T-helper 1 cell treated with Interleukin-12 subunit alpha and Interleukin-12 subunit beta and Interleukin-4 antibody, amounts not matched to agents 30 μg/mL and 1 μg/mL, for 36 hours (primary cell): ENCODE data around the gene MSH3.
"Not testable (repeated sequence)": the region's sequence is repeated elsewhere in the genome, so short reads cannot be mapped to it uniquely, and the experiment has no call there.

Source experiments
- H3K27ac Mint-ChIP-seq: one replicate; pipeline ENCODE4 v1.8.0; 2021; ENCODE audit warnings: mild to moderate bottlenecking, mixed read lengths
- H3K27me3 Mint-ChIP-seq: one replicate; pipeline ENCODE4 v1.8.0; 2021; ENCODE audit warnings: low read depth, mixed read lengths
- H3K36me3 Mint-ChIP-seq: one replicate; pipeline ENCODE4 v1.8.0; 2021; ENCODE audit warnings: low read depth, mixed read lengths
- H3K4me1 Mint-ChIP-seq: one replicate; pipeline ENCODE4 v1.8.0; 2021; ENCODE audit warnings: low read depth, mixed read lengths
- H3K4me3 Mint-ChIP-seq: one replicate; pipeline ENCODE4 v1.8.0; 2021; ENCODE audit warnings: mild to moderate bottlenecking, moderate library complexity, mixed read lengths
- H3K9me3 Mint-ChIP-seq: one replicate; pipeline ENCODE4 v1.8.0; 2021; ENCODE audit warnings: mixed read lengths

The MSH3 gene

DNA sequence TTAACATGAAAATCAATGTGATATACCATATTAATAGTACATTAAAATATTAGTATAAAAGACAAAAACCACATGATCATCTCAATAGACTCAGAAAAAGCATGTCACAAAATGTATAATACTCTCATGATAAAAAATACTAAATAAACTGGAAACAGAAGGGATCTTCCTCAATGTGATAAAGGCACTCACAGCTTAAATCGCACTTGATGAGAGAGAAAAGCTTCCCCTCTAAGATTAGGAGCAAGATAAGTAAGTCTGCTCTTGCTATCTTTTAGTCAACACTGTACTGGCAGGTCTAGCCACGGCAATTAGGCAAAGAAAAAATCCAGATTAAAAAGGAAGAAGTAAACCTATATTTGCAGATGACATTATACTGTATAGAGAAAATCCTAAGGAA, 21.8 kb upstream of the MSH3 start:
- Mint-ChIP-seq H3K27ac (no peak overlapping the region), H3K27me3 (no peaks in the 10 kb centered on the region), H3K36me3 (peaks cover 30% of the 10 kb centered on the region), H3K4me1 (no peaks in the 10 kb centered on the region), H3K9me3 (no peaks in the 10 kb centered on the region), H3K4me3 (no peak overlapping the region)

DNA sequence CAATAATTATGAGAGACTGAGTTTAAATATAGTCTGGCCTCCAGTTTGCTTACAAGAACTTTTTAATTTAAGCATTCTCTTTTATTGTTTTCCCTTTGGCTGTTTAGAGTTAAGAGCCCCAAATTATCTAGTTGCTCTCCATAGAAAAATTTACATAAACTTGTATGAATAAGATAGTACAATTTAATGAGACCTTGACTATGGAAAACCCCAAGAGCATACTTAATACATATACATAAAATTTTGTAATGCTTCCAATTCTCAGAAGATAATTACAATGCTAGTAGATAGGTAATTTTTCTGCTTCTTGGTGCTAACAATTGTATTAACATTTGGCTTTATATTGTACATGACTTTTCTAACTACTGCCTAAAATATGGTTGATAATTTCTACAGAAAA, 20.3 kb upstream of the MSH3 start:
- Mint-ChIP-seq H3K4me1 (peaks cover 2% of the 10 kb centered on the region), H3K9me3 (no peaks in the 10 kb centered on the region), H3K36me3 (peaks cover 40% of the 10 kb centered on the region), H3K27me3 (no peaks in the 10 kb centered on the region), H3K27ac (no peak overlapping the region), H3K4me3 (no peak overlapping the region)

DNA sequence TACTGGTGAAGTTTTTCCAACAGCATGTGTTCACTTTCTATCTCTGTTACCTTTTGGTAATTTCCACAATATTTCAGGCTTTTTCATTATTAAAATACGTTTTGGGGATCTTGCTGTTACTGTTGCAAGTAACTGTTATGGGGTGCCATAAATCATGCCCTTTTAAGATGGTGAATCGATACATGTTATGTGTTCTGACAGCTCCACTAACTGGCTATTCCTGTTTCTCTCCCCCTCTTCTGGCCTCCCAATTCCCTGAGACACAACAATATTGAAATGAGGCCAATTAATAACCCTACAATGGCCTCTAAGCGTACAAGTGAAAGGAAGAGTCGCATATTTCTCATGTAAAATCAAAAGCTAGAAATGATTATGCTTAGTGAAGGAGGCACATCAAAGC, 13.1 kb upstream of the MSH3 start:
- no peak overlapping the region for H3K4me3 Mint-ChIP-seq
- no peaks in the 10 kb centered on the region for H3K27me3 Mint-ChIP-seq
- peaks cover 62% of the 10 kb centered on the region for H3K36me3 Mint-ChIP-seq
- H3K9me3 Mint-ChIP-seq, result no peaks in the 10 kb centered on the region
- H3K4me1 Mint-ChIP-seq, result peaks cover 8% of the 10 kb centered on the region
- no peak overlapping the region for H3K27ac Mint-ChIP-seq

DNA sequence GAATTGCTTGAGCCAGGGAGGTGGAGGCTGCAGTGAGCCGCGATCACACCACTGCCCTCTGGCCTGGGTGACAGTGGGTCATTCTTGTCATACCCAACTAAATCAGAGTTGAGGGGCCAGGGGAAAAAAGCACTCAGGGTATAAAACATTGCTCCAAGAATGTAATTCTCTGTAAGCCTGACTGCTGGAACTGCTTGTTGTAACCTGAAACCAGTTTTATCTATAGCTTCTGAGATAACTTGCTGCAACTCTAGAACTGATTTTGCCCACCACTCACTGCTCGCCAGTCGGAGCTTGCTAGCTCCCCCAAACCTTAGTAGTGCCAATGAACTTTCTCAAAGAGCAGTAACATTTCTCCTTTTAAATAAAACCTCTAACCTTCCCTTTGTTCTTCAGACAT, 9.6 kb upstream of the MSH3 start:
- H3K27me3 Mint-ChIP-seq, result no peaks in the 10 kb centered on the region
- H3K4me3 Mint-ChIP-seq, result no peak overlapping the region
- peaks cover 61% of the 10 kb centered on the region for H3K36me3 Mint-ChIP-seq

DNA sequence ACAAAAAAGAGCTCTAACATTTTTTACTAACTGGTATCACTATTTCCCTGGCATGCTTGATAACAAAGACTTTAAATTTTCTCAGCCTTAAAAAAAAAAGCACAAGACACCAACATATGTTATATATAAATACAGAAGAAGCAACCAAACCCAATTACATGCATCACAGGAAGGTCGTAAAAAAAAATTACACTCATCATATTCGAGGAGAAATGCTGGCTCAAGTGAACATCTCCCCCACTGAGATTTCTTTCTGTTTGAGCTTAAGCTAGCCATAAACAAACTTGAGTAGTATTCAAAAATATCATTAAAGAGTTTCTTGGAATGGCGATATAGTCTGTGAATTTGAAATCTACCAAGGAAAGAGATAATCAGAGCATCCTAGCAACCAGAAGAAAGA, 7.5 kb upstream of the MSH3 start:
- no peak overlapping the region for H3K27ac Mint-ChIP-seq

More for the DNA sequence above, 9.6 kb upstream of the MSH3 start:
- Mint-ChIP-seq H3K4me1 (peaks cover 11% of the 10 kb centered on the region), H3K9me3 (no peaks in the 10 kb centered on the region), H3K27ac (no peak overlapping the region)

DNA sequence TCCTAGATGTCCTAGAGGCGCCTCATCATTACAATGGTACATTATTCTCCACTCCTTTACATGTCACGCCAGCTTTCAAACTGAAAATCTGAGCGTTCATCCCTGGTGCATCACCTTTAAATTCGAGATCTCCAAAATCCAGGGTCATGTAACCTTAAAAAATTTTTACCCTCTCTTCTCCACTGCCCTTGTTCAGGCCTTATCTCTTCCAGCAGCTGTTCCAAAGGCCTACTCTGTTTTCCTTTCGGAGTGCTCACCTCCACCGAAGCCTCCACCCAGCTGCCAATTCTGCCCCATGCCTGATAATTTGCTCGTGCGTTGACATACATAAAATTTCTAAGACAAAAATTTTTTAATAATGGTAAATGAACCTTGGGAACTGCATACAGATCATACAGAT, 950 bp upstream of the MSH3 start:
- Mint-ChIP-seq H3K27ac (peak overlapping the region; percentile 85), H3K4me3 (peak overlapping the region; percentile 95), H3K27me3 (no peaks in the 10 kb centered on the region), H3K36me3 (peaks cover 27% of the 10 kb centered on the region), H3K9me3 (no peaks in the 10 kb centered on the region), H3K4me1 (peaks cover 25% of the 10 kb centered on the region)

More for the DNA sequence above, 7.5 kb upstream of the MSH3 start:
- H3K9me3 Mint-ChIP-seq, result no peaks in the 10 kb centered on the region
- no peak overlapping the region for H3K4me3 Mint-ChIP-seq
- peaks cover 47% of the 10 kb centered on the region for H3K36me3 Mint-ChIP-seq
- peaks cover 8% of the 10 kb centered on the region for H3K4me1 Mint-ChIP-seq
- H3K27me3 Mint-ChIP-seq, result no peaks in the 10 kb centered on the region

DNA sequence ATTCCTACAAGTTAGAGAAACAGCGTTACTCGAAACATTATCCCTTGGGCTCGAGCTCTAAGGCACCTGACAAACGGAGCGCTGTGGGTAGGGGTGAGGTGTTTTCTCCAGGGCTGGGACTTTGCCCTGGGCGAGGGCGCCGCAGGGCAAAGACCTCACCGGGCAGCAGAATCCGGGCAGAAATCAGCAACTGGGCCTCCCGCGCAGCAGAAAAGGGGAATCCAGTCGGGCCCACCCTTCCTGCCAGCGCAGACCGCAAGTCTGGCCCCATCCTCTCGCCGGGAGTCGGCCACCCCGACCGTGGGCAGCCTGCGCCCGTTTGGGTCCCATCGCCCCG, 430 bp upstream of the MSH3 start:
- H3K4me3 Mint-ChIP-seq, result peak overlapping the region; percentile 95
- H3K27me3 Mint-ChIP-seq, result no peaks in the 10 kb centered on the region

DNA sequence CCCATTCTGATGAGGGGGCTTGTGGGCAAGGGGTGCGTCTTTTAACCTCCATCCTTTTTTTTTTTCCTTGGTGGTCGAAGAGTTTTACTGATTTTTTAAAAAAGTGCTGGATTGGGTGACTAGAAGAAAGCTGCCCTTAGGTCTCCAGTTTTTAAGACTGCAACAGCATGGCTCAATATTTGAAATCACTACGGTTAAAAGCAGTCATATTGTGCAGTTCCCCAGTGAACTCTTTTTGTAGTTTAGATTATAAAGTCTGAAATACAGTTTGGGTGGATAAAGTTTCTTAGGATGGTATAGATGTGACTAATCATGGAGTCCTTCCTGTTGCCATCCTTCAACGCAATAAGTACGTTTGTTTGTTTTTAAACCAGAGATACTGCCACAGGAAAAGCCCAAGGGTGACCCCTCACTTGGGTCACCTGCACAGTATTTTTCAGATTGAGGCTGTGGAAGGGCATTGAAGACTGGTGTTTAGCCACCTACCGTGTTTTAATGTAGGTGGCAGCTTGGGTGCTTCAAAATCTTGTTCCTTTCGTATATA, 851 bp downstream of the MSH3 start:
- Mint-ChIP-seq H3K4me1 (peaks cover 25% of the 10 kb centered on the region), H3K4me3 (peak overlapping the region; percentile 90), H3K27ac (peak overlapping the region; percentile 95), H3K9me3 (no peaks in the 10 kb centered on the region), H3K27me3 (no peaks in the 10 kb centered on the region), H3K36me3 (peaks cover 36% of the 10 kb centered on the region)

More for the DNA sequence above, 430 bp upstream of the MSH3 start:
- no peaks in the 10 kb centered on the region for H3K9me3 Mint-ChIP-seq
- peak overlapping the region; percentile 85 for H3K27ac Mint-ChIP-seq
- peaks cover 25% of the 10 kb centered on the region for H3K36me3 Mint-ChIP-seq
- H3K4me1 Mint-ChIP-seq, result peaks cover 25% of the 10 kb centered on the region

DNA sequence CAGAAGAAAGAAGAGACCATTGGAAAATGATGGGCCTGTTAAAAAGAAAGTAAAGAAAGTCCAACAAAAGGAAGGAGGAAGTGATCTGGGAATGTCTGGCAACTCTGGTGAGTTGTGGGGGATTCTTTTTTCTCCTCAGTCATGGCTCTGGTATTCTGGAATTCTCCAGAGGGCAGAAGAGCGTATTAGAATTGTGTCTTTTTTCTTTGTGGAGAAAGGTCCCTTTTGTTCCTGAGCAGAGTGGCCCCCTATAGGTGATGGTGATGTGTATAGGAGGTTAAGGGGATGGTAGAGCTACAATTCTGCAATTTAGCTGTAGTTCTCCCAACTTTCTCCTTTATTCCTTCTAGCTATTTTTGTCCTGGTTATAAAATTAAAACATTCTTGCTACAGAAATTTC, 2.0 kb downstream of the MSH3 start:
- Mint-ChIP-seq H3K9me3 (no peaks in the 10 kb centered on the region), H3K36me3 (peaks cover 41% of the 10 kb centered on the region), H3K27ac (peak overlapping the region; percentile 95)

DNA sequence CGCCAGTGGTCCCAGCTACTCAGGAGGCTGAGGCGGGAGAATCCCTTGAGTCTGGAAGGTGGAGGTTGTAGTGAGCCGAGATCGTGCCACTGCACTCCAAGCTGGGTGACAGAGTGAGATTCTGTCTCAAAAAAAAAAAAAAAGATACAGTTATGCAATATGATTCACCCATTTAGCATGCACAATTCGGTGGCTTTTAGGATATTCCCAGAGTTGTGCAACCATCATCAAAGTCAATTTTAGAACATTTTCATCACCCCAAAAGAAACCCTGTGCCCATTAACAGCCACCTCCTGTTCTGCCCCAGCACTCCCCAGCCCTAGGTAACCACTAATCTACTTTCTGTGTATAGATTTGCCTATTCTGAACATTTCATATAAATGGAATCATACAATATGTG, 4.7 kb downstream of the MSH3 start:
- Mint-ChIP-seq H3K4me3 (no peak overlapping the region), H3K4me1 (peaks cover 21% of the 10 kb centered on the region), H3K9me3 (no peaks in the 10 kb centered on the region), H3K27ac (no peak overlapping the region), H3K36me3 (peaks cover 42% of the 10 kb centered on the region), H3K27me3 (no peaks in the 10 kb centered on the region)

More for the DNA sequence above, 2.0 kb downstream of the MSH3 start:
- H3K4me3 Mint-ChIP-seq, result peak overlapping the region; percentile 90
- H3K27me3 Mint-ChIP-seq, result no peaks in the 10 kb centered on the region
- H3K4me1 Mint-ChIP-seq, result peaks cover 29% of the 10 kb centered on the region

DNA sequence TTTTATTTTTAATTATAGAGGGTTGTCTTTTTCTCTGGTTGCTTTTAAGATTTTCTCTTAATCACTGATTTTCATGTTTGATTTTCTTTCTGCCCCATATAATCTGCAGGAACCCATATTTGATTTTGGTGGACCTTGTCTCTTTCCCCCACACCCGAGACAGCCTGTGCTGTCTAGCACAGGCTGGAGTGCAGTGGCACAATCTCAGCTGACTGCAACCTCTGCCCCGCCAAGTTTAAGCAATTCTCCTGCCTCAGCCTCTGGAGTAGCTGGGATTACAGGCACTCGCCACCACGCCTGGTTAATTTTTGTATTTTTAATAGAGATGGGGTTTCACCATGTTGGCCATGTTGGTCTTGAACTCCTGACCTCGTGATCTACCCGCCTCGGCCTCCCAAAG, 6.2 kb downstream of the MSH3 start:
- Mint-ChIP-seq H3K36me3 (peaks cover 49% of the 10 kb centered on the region), H3K4me1 (peaks cover 21% of the 10 kb centered on the region)
- not testable (repeated sequence) for H3K9me3 Mint-ChIP-seq, H3K27ac Mint-ChIP-seq, H3K4me3 Mint-ChIP-seq, H3K27me3 Mint-ChIP-seq

DNA sequence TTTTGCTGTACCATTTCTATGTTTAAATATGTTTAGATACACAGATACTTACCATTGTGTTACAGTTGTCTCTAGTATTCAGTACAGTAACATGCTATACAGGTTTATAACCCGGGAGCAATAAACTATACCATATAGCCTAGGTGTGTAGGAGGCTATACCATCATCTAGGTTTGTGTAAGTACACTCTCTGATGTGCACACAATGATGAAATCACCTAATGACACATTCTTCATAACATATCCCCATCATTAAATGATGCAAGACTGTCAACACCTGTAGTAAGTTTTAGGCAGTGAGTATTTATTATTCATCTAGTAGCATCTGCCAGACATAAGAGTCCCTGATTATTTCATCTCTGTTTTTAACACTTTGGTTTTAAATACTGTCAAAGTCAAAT, 7.7 kb downstream of the MSH3 start:
- H3K9me3 Mint-ChIP-seq, result no peaks in the 10 kb centered on the region
- H3K27me3 Mint-ChIP-seq, result no peaks in the 10 kb centered on the region
- no peak overlapping the region for H3K27ac Mint-ChIP-seq
- H3K4me1 Mint-ChIP-seq, result peaks cover 13% of the 10 kb centered on the region
- no peak overlapping the region for H3K4me3 Mint-ChIP-seq
- peaks cover 47% of the 10 kb centered on the region for H3K36me3 Mint-ChIP-seq

DNA sequence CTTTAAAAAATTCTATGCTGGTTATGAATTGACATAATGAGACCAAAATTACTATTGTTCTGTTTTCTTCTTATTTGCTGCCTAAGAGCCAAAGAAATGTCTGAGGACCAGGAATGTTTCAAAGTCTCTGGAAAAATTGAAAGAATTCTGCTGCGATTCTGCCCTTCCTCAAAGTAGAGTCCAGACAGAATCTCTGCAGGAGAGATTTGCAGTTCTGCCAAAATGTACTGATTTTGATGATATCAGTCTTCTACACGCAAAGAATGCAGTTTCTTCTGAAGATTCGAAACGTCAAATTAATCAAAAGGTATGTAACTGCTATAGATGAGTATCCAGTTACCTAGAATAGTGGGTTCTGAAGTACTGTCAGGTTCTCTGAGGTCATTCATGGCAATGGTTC, 10.6 kb downstream of the MSH3 start:
- no peaks in the 10 kb centered on the region for H3K27me3 Mint-ChIP-seq
- H3K36me3 Mint-ChIP-seq, result peaks cover 41% of the 10 kb centered on the region
- H3K9me3 Mint-ChIP-seq, result no peaks in the 10 kb centered on the region
- H3K4me3 Mint-ChIP-seq, result no peak overlapping the region
- peaks cover 20% of the 10 kb centered on the region for H3K4me1 Mint-ChIP-seq
- no peak overlapping the region for H3K27ac Mint-ChIP-seq

DNA sequence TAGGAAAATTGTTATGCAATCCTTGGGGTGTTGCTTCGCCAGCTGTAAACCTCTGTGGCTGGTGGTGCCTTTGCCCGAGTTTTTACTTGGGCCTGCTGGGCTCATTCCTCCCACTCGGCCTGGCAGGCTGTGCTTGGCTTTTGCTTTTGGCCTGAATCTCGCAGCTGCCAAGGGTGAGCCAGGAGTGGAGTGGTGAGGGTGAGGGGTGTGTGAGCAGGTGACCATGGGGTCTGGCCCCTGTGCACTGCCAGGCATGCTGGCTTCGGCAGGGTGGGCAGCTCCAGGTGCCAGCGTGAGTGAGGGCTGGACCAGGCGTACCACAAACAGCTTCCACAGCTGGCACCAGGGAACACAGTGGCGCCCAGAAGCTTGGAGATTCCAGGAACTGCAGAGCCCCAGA, 12.9 kb downstream of the MSH3 start:
- Mint-ChIP-seq H3K4me1 (peaks cover 17% of the 10 kb centered on the region), H3K27me3 (no peaks in the 10 kb centered on the region), H3K4me3 (no peak overlapping the region), H3K36me3 (peaks cover 44% of the 10 kb centered on the region), H3K9me3 (no peaks in the 10 kb centered on the region), H3K27ac (no peak overlapping the region)

DNA sequence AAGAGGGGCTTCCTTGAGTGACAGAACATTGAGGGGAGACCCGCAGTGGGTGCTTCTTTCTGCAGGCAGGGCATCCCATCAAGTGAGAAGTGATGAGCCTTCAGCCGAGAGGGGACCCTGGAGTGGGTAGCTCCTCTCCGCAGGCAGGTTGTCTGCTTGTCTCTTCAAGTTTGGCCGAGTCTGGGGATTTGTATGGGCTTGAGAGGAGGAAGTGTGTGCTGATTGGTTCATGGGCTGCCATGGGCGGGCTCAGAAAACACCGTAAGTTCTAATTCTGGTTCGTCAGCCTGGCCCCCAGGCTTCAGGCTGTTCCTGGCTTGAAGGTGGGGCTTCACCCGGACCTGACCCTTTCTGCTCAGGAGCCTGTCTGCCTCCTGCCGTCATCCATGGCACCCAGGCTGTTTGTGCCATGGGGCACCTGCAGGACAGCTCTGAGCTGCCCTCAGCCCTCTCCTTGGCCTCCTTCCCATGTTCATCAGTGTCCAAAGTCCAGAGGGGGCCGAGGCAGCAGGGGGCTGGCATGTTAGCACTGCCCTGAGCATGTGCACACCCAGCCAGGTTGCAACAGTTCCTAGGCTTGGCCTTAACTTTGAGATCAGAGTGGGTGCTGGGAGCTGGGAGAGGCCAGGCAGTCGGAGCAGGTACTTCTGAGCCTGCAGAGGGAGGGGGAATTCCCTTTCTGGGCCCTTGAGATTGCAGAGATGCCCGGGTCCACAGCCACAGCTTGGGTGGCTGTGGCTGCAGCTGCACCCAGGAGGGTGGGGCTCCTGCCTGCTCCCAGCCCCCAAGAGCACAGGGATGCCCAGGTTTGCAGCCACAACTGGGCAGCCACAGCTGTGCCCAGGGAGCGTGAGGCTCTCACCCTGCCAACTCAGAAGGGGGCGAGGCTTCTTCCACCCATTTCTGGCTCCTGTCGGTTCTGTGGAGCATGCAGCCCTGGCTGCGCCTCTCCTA, 13.8 kb downstream of the MSH3 start:
- H3K27ac Mint-ChIP-seq, result no peak overlapping the region
- H3K4me1 Mint-ChIP-seq, result peaks cover 19% of the 10 kb centered on the region
- H3K36me3 Mint-ChIP-seq, result peaks cover 43% of the 10 kb centered on the region
- no peak overlapping the region for H3K4me3 Mint-ChIP-seq
- H3K9me3 Mint-ChIP-seq, result no peaks in the 10 kb centered on the region
- H3K27me3 Mint-ChIP-seq, result no peaks in the 10 kb centered on the region
